BE2C (cell line): ENCODE measurements around the gene ADAMTS13.
"Not testable (repeated sequence)": the region's sequence is repeated elsewhere in the genome, so short reads cannot be mapped to it uniquely, and the experiment has no call there.

Experiments used
- DNase-seq: peaks from one replicate; pipeline ENCODE4 v3.0.0-alpha.2; 2020
- H3K27me3 ChIP-seq: fragments of 250-450 bp; sonication (Bioruptor Pico); 2 replicates; pipeline ENCODE4 v1.5.1; 2020; ENCODE audit warnings: mild to moderate bottlenecking
- H3K36me3 ChIP-seq: fragments of 250-450 bp; sonication (Bioruptor Pico); 2 replicates; pipeline ENCODE4 v1.5.1; 2020; ENCODE audit warnings: mild to moderate bottlenecking
- H3K4me1 ChIP-seq: fragments of 250-450 bp; sonication (Bioruptor Pico); 2 replicates; pipeline ENCODE4 v1.5.1; 2020
- H3K4me3 ChIP-seq: 2 replicates; pipeline ENCODE4 v1.5.1; 2011; ENCODE audit warnings: low read depth, low read length
- H3K9me3 ChIP-seq: fragments of 250-450 bp; sonication (Bioruptor Pico); 2 replicates; pipeline ENCODE4 v1.5.1; 2020
- TF ChIP-seq, protein P1 (sequence below): IDR thresholded peaks from 2 replicates; pipeline ENCODE4 v1.5.1; 2012; ENCODE audit warnings: mild to moderate bottlenecking, low read depth, low read length

The ADAMTS13 gene

DNA sequence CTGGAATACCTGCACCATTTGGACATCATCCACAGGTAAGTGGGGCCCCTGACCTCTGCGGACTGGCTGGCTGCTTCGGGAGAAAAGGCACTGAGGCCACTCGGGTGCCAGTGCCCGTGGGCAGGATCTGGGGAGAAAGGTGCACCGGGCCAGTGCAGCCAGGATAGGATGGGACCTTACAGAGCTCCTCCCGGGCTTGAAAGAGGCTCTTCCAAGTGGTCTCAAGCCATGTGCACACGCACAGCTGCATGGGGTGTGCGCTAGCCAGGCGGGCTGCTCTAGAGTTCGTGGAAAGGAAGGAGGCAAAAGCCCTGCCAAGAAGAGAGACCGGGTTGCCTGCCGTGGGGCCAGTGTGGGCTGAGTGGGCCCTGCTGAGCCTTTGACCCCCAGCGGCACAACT, 32.6 kb upstream of the ADAMTS13 start:
- no peaks in the 10 kb centered on the region for H3K4me1 ChIP-seq
- TF ChIP-seq, protein P1, sequence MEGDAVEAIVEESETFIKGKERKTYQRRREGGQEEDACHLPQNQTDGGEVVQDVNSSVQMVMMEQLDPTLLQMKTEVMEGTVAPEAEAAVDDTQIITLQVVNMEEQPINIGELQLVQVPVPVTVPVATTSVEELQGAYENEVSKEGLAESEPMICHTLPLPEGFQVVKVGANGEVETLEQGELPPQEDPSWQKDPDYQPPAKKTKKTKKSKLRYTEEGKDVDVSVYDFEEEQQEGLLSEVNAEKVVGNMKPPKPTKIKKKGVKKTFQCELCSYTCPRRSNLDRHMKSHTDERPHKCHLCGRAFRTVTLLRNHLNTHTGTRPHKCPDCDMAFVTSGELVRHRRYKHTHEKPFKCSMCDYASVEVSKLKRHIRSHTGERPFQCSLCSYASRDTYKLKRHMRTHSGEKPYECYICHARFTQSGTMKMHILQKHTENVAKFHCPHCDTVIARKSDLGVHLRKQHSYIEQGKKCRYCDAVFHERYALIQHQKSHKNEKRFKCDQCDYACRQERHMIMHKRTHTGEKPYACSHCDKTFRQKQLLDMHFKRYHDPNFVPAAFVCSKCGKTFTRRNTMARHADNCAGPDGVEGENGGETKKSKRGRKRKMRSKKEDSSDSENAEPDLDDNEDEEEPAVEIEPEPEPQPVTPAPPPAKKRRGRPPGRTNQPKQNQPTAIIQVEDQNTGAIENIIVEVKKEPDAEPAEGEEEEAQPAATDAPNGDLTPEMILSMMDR = no peak
- no peaks in the 10 kb centered on the region; the same call in 1 of the 2 replicates for H3K27me3 ChIP-seq
- no peak overlapping the region for H3K4me3 ChIP-seq
- DNase-seq = no peak
- H3K9me3 ChIP-seq = no peaks in the 10 kb centered on the region
- no peaks in the 10 kb centered on the region for H3K36me3 ChIP-seq

DNA sequence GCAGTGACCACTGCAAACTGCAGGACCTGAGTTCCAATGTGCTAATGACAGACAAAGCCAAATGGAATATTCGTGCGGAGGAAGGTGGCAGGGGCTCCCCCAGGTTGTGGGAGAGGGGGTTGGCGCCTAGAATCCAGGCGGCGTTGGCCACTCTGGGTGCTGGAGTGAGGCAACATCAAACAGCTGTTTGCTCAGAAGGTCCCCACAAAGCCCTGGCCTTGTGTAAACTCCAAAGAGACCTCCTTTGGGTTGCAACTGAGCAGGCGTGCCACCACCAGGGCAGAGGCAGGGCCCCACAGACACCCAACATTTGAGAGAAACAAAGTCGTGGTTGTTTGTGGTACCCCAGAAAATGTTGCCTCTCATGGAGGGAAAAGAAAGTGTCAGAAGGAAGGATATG, 31.5 kb upstream of the ADAMTS13 start:
- TF ChIP-seq, protein P1 = no peak
- no peak for DNase-seq
- H3K36me3 ChIP-seq = no peaks in the 10 kb centered on the region
- no peaks in the 10 kb centered on the region for H3K9me3 ChIP-seq
- peaks cover 5% of the 10 kb centered on the region; the same call in 1 of the 2 replicates for H3K27me3 ChIP-seq
- no peaks in the 10 kb centered on the region for H3K4me1 ChIP-seq
- H3K4me3 ChIP-seq = no peak overlapping the region

DNA sequence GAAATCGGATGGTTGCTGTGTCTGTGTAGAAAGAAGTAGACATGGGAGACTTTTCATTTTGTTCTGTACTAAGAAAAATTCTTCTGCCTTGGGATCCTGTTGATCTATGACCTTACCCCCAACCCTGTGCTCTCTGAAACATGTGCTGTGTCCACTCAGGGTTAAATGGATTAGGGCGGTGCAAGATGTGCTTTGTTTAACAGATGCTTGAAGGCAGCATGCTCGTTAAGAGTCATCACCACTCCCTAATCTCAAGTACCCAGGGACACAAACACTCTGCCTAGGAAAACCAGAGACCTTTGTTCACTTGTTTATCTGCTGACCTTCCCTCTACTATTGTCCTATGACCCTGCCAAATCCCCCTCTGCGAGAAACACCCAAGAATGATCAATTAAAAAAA, 30.7 kb upstream of the ADAMTS13 start:
- H3K4me1 ChIP-seq, H3K27me3 ChIP-seq, DNase-seq, H3K4me3 ChIP-seq, H3K36me3 ChIP-seq, H3K9me3 ChIP-seq: not testable (repeated sequence)

DNA sequence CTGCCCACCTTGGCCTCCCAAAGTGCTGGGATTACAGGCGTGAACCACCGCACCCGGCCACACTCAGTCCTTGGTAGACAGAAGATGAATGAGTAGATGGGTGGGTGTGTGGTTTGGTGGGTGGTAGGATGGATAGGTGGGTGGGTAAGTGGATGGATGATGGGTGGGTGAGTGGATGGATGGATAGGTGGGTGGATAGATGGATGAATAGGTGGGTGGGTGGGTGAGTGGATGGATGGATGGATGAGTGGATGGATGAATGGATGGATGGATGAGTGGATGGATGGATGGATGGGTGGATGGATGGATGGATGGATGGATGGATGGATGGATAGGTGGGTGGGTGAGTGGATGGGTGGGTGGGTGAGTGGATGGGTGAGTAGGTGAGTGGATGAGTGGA, 29.9 kb upstream of the ADAMTS13 start:
- H3K4me1 ChIP-seq, H3K27me3 ChIP-seq, H3K36me3 ChIP-seq, H3K4me3 ChIP-seq, DNase-seq, H3K9me3 ChIP-seq: not testable (repeated sequence)

DNA sequence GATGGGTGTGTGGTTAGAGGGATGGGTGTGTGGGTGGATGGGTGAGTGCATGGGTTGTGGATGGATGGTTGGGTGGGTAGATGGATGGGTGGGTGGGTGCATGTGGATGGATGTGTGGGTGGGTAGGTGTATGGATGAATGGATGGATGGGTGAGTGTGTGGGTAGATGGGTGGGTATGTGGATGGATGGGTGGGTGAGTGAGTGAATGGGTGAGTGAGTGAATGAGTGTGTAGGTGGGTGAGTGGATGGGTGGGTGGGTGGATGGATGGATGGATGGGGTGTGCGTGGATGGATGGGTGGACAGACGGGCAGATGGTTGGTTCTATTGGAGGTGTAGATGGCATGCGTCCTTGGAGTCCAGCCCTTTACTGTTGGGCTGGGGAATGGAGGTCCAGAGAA, 28.8 kb upstream of the ADAMTS13 start:
- Histone ChIP-seq H3K9me3 (no peaks in the 10 kb centered on the region), H3K4me1 (no peaks in the 10 kb centered on the region), H3K27me3 (peaks cover 5% of the 10 kb centered on the region; the same call in 1 of the 2 replicates), H3K4me3 (no peak overlapping the region), H3K36me3 (no peaks in the 10 kb centered on the region)
- TF ChIP-seq, protein P1 = no peak
- DNase-seq = no peak

DNA sequence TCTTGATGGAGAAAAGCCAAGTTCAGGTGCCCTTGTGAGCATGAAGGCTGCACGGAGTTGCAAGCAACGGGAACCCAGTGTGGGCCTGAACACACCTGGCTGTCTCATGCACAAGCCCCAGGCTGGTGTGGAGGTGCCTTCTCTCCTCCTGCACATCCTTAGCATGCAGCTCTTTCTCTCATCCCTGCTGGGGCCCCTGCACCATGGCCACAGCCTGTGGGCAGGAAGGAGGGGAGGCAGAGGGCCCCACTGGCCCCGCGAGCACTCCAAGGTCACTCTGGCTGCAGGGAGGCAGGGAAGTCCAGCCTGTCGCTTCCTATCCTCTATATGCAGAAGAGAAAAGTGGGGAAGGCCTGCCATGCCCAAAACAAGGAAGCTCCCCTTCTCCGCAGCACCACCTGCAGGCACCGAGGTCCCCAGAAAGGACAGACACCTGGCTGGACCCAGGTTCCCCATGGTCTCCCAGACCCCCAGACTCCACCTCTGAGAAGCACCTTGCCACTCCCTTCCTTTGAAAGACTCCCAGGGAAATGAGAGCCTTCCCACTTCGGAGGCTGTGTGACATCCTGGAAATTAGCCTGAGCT, 27.4 kb upstream of the ADAMTS13 start:
- H3K4me1 ChIP-seq = no peaks in the 10 kb centered on the region
- H3K4me3 ChIP-seq = no peak overlapping the region
- H3K36me3 ChIP-seq = no peaks in the 10 kb centered on the region
- no peaks in the 10 kb centered on the region for H3K9me3 ChIP-seq
- peaks cover 5% of the 10 kb centered on the region; the same call in 1 of the 2 replicates for H3K27me3 ChIP-seq
- TF ChIP-seq, protein P1 = no peak
- DNase-seq = no peak

DNA sequence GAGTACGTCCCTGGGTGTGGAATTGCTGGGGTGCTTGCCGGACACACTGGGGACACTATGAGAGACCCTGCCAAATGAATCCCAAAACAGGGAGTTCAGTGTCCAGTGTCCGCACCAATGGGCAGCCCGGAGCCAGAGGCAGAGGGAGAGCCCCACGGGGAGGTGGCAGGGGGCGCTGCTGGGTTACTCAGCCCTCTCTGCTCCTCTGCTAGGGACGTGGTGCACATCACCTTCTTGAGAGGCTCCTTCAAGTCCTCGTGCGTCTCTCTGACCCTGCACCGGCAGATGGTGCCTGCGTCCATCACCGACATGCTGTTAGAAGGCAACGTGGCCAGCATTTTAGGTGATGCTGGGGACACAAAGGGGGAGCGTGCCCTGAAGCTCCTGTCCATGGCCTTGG, 25.2 kb upstream of the ADAMTS13 start:
- TF ChIP-seq, protein P1 = peak; percentile 54
- H3K4me1 ChIP-seq = no peaks in the 10 kb centered on the region
- peaks cover 5% of the 10 kb centered on the region; the same call in 1 of the 2 replicates for H3K27me3 ChIP-seq
- DNase-seq = peak; percentile 55
- peaks cover 4% of the 10 kb centered on the region; the same call in 1 of the 2 replicates for H3K36me3 ChIP-seq
- H3K4me3 ChIP-seq = no peak overlapping the region
- no peaks in the 10 kb centered on the region for H3K9me3 ChIP-seq
